ENCODE data around the gene KHDRBS2.

- TF ChIP-seq FOXP2 (optimal IDR thresholded peaks at IDR 0.05; ENCODE audit: control extremely low read depth, extremely low read length, insufficient read depth): no peak
- no peak for TF ChIP-seq EZH2 (IDR thresholded peaks at IDR 0.05)
These were observed 49.2 kb downstream of the KHDRBS2 start for GRCh38 chr6:62236784-62237183.

All from SK-N-MC (cell line).